Keratinocyte (primary cell): ENCODE measurements around the gene SREBF1. TPM values are rescaled to one million over a fixed set of nuclear protein-coding genes. Genes with fewer than 3 reads are reported as not detected.

Experiments
- DNase-seq: peaks from one replicate; pipeline ENCODE4 v3.0.0-alpha.2; 2011; ENCODE audit warnings: low read depth, missing footprints, low spot score
- FAIRE-seq: peaks from 2 replicates; lab custom pipeline; 2011; peaks lifted over from hg19 to GRCh38; lab: Jason Lieb, UNC
- H2AFZ ChIP-seq: 2 replicates; pipeline ENCODE4 v1.6.0; 2012; ENCODE audit warnings: low read length, control low read depth, inconsistent platforms; ENCODE audit not compliant: control insufficient read depth
- H3K27ac ChIP-seq: 2 replicates; pipeline ENCODE4 v1.5.1; 2011; ENCODE audit warnings: low read length; ENCODE audit not compliant: control insufficient read depth, insufficient read depth
- H3K27me3 ChIP-seq: 3 replicates; pipeline ENCODE4 v1.6.0; 2011; ENCODE audit warnings: low read length; ENCODE audit not compliant: control insufficient read depth, insufficient read depth; ENCODE audit errors: extremely low read depth
- H3K36me3 ChIP-seq, 2 experiments: 2 replicates in 1 of 2; 3 replicates in 1 of 2; pipeline ENCODE4 v1.5.1; 2011; ENCODE audit warnings: low read length in 2 of 2, mild to moderate bottlenecking in 1 of 2; ENCODE audit not compliant: control insufficient read depth in 2 of 2, insufficient read depth in 2 of 2; ENCODE audit errors: extremely low read depth in 1 of 2
- H3K4me1 ChIP-seq: 3 replicates; pipeline ENCODE4 v1.5.1; 2011; ENCODE audit warnings: low read length; ENCODE audit not compliant: control insufficient read depth, insufficient read depth; ENCODE audit errors: extremely low read depth
- H3K4me2 ChIP-seq: 3 replicates; pipeline ENCODE4 v1.6.0; 2011; ENCODE audit warnings: low read depth, low read length; ENCODE audit not compliant: control insufficient read depth, insufficient read depth; ENCODE audit errors: extremely low read depth
- H3K4me3 ChIP-seq, 3 experiments: fragments of 200-600 bp in 1 of 3; sonication (generic) in 1 of 3; 2 replicates in 2 of 3; 3 replicates in 1 of 3; pipeline ENCODE4 v1.5.1; 2011 to 2016; ENCODE audit warnings: low read length in 3 of 3, mild to moderate bottlenecking in 3 of 3, control low read depth in 2 of 3, inconsistent platforms in 1 of 3, low read depth in 1 of 3, mixed read lengths in 1 of 3, mixed run types in 1 of 3, moderate library complexity in 1 of 3; ENCODE audit not compliant: control insufficient read depth in 2 of 3, insufficient read depth in 2 of 3; ENCODE audit errors: extremely low read depth in 1 of 3
- H3K79me2 ChIP-seq: 2 replicates; pipeline ENCODE4 v1.6.0; 2012; ENCODE audit warnings: low read length; ENCODE audit not compliant: control insufficient read depth, insufficient read depth
- H3K9ac ChIP-seq: 3 replicates; pipeline ENCODE4 v1.6.0; 2011; ENCODE audit warnings: low read length; ENCODE audit not compliant: control insufficient read depth, insufficient read depth; ENCODE audit errors: extremely low read depth
- H3K9me1 ChIP-seq: 3 replicates; pipeline ENCODE4 v1.6.0; 2011; ENCODE audit warnings: low read length; ENCODE audit not compliant: control insufficient read depth, insufficient read depth; ENCODE audit errors: extremely low read depth
- H3K9me3 ChIP-seq: 2 replicates; pipeline ENCODE4 v1.5.1; 2012; ENCODE audit warnings: low read depth, low read length; ENCODE audit not compliant: control insufficient read depth
- H4K20me1 ChIP-seq: 3 replicates; pipeline ENCODE4 v1.6.0; 2011; ENCODE audit warnings: low read length; ENCODE audit not compliant: control insufficient read depth, insufficient read depth; ENCODE audit errors: extremely low read depth
- CTCF ChIP-seq, 3 experiments: IDR thresholded peaks in 1 of 3; conservative IDR thresholded peaks in 1 of 3; optimal IDR thresholded peaks in 1 of 3; 2 replicates in 2 of 3; 3 replicates in 1 of 3; pipeline versions ENCODE3 to v1.5.1; 2011; ENCODE audit warnings: low read length in 3 of 3, mild to moderate bottlenecking in 3 of 3, moderate library complexity in 2 of 3, control low read depth in 1 of 3, inconsistent platforms in 1 of 3; ENCODE audit not compliant: insufficient read depth in 2 of 3; ENCODE audit errors: extremely low read depth in 1 of 3
- EZH2 ChIP-seq: IDR thresholded peaks from one replicate; pipeline ENCODE4 v1.6.1; 2012; ENCODE audit warnings: inconsistent platforms, mild to moderate bottlenecking, low read length, moderate library complexity
- dilution Hi-C: fragments of 300-500 bp; cut with MboI; formaldehyde crosslinking; loops from one replicate; pipeline ENCODE4 v1.7.0; 2020; ENCODE audit warnings: low sequenced_read_pairs; ENCODE audit not compliant: extremely low pct_ligation_motif_present
- polyA plus RNA-seq, 5 experiments: library from polyadenylated mRNA; depleted of rRNA in 3 of 5; stranded (reverse) in 3 of 5; stranded (forward) in 1 of 5; unstranded in 1 of 5; fragments of >200 nt; gene quantifications; 1 replicate in 1 of 5; 2 replicates in 3 of 5; 3 replicates in 1 of 5; pipeline versions ENCODE4 v1.2.1 to v1.2.3, GENCODE V29; 2011 to 2012; ENCODE audit warnings: missing spikeins in 2 of 5, low read depth in 1 of 5, low replicate concordance in 1 of 5

Gene SREBF1
- polyA plus RNA-seq, 1 donor (not counting 4 experiments of a cell fraction or from before 2014, with no cell fraction given): 51.7 TPM

DNA sequence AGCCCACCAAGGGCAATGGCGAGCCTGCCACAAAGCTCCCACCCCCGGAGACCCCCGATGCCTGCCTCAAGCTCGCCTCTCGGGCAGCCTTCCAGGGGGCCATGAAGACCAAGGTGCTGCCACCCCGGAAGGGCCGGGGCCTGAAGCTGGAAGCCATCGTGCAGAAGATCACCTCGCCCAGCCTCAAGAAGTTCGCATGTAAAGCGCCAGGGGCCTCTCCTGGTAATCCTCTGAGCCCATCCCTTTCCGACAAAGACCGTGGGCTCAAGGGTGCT, 40.1 kb downstream of the SREBF1 start:
- Histone ChIP-seq H3K79me2 (peaks cover 5% of the 10 kb centered on the region), H3K36me3 (peaks cover 12 to 39% of the 10 kb centered on the region in 2 experiments), H3K27ac (no peak overlapping the region), H3K9me1 (no peaks in the 10 kb centered on the region), H3K9me3 (no peaks in the 10 kb centered on the region), H3K27me3 (no peaks in the 10 kb centered on the region), H2AFZ (no peak overlapping the region), H4K20me1 (no peaks in the 10 kb centered on the region), H3K9ac (no peak overlapping the region), H3K4me3 (no peak overlapping the region), H3K4me1 (no peaks in the 10 kb centered on the region), H3K4me2 (no peak overlapping the region)
- DNase-seq: no peak
- dilution Hi-C loops: no loop called here
- no peak for TF ChIP-seq CTCF (optimal IDR thresholded peaks at IDR 0.05 in 1 of 3, IDR thresholded peaks at IDR 0.05 in 1 of 3, conservative IDR thresholded peaks at IDR 0.05 in 1 of 3; ENCODE audit: extremely low read depth in 1 of 3, insufficient read depth in 2 of 3, low read length in 3 of 3)
- TF ChIP-seq EZH2: no peak
- FAIRE-seq: no peak

DNA sequence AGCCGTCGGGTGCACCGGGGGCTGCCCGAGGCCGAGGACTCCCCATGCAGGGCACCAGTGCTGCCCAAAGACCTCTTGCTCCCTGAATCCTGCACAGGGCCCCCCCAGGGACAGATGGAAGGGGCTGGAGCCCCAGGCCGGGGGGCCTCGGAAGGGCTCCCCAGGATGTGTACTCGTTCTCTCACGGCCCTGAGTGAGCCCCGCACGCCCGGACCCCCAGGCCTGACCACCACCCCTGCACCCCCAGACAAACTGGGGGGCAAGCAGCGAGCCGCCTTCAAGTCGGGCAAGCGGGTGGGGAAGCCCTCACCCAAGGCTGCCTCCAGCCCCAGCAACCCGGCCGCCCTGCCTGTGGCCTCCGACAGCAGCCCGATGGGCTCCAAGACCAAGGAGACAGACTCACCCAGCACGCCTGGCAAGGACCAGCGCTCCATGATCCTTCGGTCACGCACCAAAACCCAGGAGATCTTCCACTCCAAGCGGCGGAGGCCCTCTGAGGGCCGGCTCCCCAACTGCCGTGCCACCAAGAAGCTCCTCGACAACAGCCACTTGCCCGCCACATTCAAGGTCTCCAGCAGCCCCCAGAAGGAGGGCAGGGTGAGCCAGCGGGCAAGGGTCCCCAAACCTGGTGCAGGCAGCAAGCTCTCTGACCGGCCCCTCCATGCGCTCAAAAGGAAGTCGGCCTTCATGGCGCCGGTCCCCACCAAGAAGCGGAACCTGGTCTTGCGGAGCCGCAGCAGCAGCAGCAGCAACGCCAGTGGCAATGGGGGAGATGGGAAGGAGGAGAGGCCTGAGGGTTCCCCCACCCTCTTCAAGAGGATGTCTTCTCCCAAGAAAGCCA, 40.6 kb downstream of the SREBF1 start:
- H3K79me2 ChIP-seq: peaks cover 8% of the 10 kb centered on the region
- H3K9ac ChIP-seq: no peak overlapping the region
- no peak overlapping the region for H3K27ac ChIP-seq
- TF ChIP-seq EZH2 (no peak), CTCF (optimal IDR thresholded peaks at IDR 0.05 in 1 of 3, IDR thresholded peaks at IDR 0.05 in 1 of 3, conservative IDR thresholded peaks at IDR 0.05 in 1 of 3; ENCODE audit: extremely low read depth in 1 of 3, insufficient read depth in 2 of 3, low read length in 3 of 3) (no peak)
- H3K4me1 ChIP-seq: no peaks in the 10 kb centered on the region
- no peak overlapping the region for H3K4me3 ChIP-seq
- H3K9me3 ChIP-seq: no peaks in the 10 kb centered on the region
- no peak overlapping the region for H2AFZ ChIP-seq
- dilution Hi-C loops: no loop called here
- FAIRE-seq (no peak), DNase-seq (no peak)
- H3K27me3 ChIP-seq: no peaks in the 10 kb centered on the region
- H3K9me1 ChIP-seq: no peaks in the 10 kb centered on the region
- H3K4me2 ChIP-seq: no peak overlapping the region
- peaks cover 10 to 35% of the 10 kb centered on the region in 2 experiments for H3K36me3 ChIP-seq
- no peaks in the 10 kb centered on the region for H4K20me1 ChIP-seq
